ENCODE results near the gene APOOL.

The APOOL gene

DNA sequence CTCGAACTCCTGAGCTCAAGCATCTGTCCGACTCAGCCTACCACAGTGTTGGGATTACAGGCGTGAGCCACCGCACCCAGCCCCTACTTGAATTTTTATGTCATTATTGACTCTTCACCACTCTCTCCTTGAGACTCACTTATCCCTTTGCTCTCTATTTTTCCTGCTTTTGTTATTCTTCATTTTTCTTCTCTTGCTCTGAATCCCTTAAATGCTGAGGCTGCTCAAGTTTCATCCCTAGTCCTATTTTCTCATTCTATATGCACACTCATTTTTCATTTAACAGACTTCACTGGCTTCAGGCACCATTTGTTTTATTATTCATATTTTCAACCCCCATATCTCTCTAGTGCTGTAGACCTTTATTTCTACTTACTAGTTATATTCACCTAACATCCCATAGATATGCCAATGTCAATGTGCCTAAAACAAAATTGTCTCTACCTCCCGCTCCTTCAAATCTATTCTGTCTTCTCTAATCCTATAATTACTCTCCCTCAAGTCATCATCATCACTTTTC is 85.7 kb downstream of the APOOL start:
- DNase-seq: no peak

- DNase-seq: no peak
Observed at GRCh38 chrX:85107407-85107806, 103.7 kb downstream of the APOOL start.

DNA sequence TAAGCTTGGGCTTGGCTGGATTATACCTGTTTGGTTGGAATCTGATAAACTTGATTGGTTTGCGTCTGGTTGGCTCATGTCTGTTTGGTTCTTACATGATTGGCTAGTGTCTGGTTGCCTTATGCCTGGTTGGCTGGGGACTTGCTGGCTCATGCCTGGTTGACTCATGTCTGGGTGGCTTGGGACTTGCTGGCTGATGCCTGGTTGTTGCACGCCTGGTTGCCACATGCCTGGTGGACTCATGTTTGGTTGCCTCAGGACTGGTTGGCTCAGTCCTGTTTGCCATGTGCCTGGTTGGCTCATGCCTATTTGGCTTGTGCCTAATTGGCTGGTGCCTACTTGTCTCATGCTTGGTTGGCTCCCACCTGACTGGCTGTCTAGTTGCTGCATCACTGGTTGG is 104.5 kb downstream of the APOOL start:
- no peak for DNase-seq

DNA sequence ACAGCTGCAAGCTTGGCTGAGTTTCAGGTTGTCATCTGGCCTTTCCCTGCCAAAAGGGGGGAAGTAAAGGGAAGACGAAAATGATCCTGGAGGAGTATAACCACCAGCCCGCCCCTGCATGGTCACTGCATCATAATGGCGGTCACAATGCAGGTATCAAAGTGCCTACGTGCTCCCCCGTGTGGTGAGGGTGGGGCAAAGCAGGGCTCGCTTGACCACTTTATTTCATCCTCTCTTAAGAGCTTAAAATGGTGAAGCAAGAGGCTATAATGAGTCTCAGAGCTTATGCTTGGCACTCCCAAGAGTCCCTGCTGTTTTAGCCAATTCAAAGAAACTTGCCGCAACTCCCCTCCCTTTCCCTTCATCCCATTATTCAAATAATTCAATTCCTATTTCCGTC is 105.6 kb downstream of the APOOL start:
- no peak for DNase-seq

DNA sequence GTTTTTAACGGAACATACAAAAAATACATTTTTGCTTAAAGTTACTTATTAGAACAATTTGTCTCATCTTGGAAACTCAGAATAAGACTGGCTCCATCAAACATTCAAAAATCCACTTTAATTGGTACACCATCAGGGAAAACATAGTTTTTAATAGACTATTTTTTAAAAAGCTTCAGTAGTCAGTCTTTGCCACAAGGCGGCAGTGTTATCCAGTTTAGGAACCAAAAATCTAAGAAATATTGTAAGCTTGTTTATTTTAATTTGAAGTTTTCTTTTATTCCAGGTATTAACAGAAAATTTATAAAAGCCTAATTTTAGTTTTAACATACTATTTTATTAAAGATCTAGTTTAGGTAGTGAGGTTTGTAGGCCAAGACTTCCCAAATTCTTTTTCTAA is 107.7 kb downstream of the APOOL start:
- peak; percentile 13 for DNase-seq

- DNase-seq: no peak
Observed at GRCh38 chrX:85112293-85112692, 108.6 kb downstream of the APOOL start.

GRCh38 chrX:85113746-85114145 is 110.1 kb downstream of the APOOL start:
- no peak for DNase-seq

GRCh38 chrX:85114171-85114570 is 110.5 kb downstream of the APOOL start:
- no peak for DNase-seq

DNA sequence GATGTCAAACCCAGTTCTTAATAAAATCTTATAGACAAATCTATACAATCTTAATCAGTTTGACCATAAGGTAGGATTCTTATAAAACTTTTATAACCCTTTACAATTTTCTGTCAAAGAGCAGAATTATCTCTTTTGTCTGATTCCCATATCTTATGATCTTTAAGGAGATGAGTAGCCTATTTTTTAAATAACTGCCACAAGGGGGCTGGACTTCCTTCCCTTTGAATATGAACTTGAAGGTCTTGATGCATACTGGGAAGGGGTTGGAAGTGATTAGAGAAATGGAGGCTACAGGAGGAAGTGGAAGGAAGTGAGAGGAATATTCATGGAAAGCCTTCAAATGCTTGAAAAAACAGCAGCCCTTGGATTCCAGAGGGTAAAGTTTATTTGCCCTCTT is 111.1 kb downstream of the APOOL start:
- DNase-seq: no peak

DNA sequence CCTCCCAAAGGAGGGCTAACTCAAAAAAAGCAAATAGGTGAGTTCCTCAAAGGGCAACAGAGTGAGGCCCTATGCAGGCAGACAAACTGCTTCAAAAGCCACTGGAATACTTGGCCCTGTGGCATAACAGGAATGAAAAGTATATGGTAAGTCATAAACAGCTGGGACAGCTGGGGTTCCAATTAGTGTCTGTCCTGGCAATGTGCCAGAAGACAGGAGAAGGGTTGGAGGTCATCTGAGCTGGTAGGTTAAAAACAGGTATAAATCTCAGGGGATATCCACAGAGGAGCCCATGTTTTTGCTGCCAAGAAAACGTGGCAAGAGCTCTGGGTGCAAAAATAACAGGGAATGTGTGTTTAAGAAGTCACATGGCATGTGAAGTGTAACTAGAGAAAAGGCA is 111.6 kb downstream of the APOOL start:
- DNase-seq: no peak

DNA sequence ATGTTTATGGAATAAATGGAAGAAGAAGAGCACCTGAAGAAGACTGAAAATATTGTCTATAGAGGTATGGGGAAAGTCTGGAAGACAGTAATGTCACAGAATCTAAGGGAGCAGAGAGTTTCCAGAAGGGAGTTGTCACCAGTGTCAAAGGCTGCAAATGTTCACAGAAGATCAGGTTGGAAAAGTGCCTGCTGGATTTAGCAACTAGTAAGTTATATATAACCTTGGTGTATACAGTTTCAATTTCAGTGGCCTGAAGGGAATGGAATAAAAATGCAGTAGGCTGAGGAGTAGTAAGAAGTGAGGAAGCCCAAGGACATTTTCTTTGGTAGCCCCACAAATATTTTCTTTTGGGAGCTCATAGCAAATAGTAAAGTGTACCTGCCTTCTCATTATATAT is 132.7 kb downstream of the APOOL start:
- no peak for DNase-seq

- DNase-seq: no peak
Observed at GRCh38 chrX:85139422-85139821, 135.7 kb downstream of the APOOL start.

DNA sequence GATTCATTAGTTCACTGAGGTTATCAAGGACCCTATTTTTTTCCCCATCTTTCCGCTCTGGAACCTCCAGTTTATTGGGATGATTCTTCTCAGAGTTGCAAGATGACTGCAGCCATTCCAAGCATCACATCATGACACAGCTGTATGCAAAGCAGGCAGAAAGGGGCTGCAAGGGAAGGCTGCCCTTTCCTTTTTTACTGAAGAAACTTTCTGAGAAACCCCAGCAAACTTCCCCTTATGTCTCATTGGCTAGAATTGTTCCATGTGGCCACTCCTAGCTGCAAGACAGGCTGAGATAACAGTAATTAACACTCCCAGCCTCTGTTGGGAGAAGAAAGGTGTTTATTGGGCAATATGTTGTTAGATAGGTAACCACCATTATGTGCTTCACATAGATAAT is 137.3 kb downstream of the APOOL start:
- no peak for DNase-seq

All from NCI-H510A treated with DMSO at 0.1 percent for 48 hours (cell line).